Gastroesophageal sphincter (tissue), 4 donors: ENCODE measurements around the gene PTPN4. TPM values are rescaled to one million over a fixed set of nuclear protein-coding genes. Genes with fewer than 3 reads are reported as not detected.
"Not testable (repeated sequence)": the region's sequence is repeated elsewhere in the genome, so short reads cannot be mapped to it uniquely, and the experiment has no call there.

Experiments
- ATAC-seq: fragments of 150-250 bp; one replicate; pipeline ENCODE4 v1.9.1; 2016; ENCODE audit warnings: mild to moderate bottlenecking, moderate library complexity
- H3K27ac ChIP-seq, 4 donors: fragments of 200-600 bp; sonication (generic) in 3 of 4; 1 replicate in 3 of 4; 2 replicates in 1 of 4; pipeline ENCODE4 v1.5.1; 2016 to 2019
- H3K27me3 ChIP-seq: fragments of 200-600 bp; sonication (generic); one replicate; pipeline ENCODE4 v1.5.1; 2019
- H3K36me3 ChIP-seq, 2 donors: fragments of 200-600 bp; sonication (generic); one replicate each; pipeline ENCODE4 v1.5.1; 2019; ENCODE audit warnings: control low read depth in 1 of 2
- H3K4me1 ChIP-seq, 3 donors: fragments of 200-600 bp; sonication (generic); 1 replicate in 2 of 3; 2 replicates in 1 of 3; pipeline ENCODE4 v1.5.1; 2016 to 2019; ENCODE audit warnings: control low read depth in 2 of 3
- H3K4me3 ChIP-seq, 2 donors: fragments of 200-600 bp; sonication (generic); one replicate each; pipeline ENCODE4 v1.5.1; 2019; ENCODE audit warnings: mild to moderate bottlenecking in 1 of 2, moderate library complexity in 1 of 2
- H3K9me3 ChIP-seq, 3 donors: fragments of 200-600 bp; sonication (generic); one replicate each; pipeline ENCODE4 v1.5.1; 2017 to 2019; ENCODE audit warnings: control low read depth in 2 of 3
- CTCF ChIP-seq, 4 experiments: fragments of 200-600 bp in 2 of 4; fragments of 450-650 bp in 2 of 4; sonication (generic) in 1 of 4; IDR thresholded peaks; one replicate each; pipeline ENCODE4 v1.5.1; 2017 to 2019; ENCODE audit warnings: antibody characterized with exemption in 4 of 4, mild to moderate bottlenecking in 2 of 4, moderate library complexity in 2 of 4
- EP300 ChIP-seq: sonication (generic); formaldehyde crosslinking; IDR thresholded peaks from one replicate; pipeline ENCODE4 v1.6.1; 2017; ENCODE audit warnings: antibody characterized with exemption, mild to moderate bottlenecking
- POLR2A ChIP-seq, 2 donors: fragments of 450-650 bp; IDR thresholded peaks; one replicate each; pipeline ENCODE4 v1.6.1; 2017; ENCODE audit warnings: antibody characterized with exemption in 2 of 2, mild to moderate bottlenecking in 2 of 2, moderate library complexity in 1 of 2
- POLR2AphosphoS5 ChIP-seq: sonication (generic); formaldehyde crosslinking; IDR thresholded peaks from one replicate; pipeline ENCODE4 v1.6.1; 2017; ENCODE audit warnings: antibody characterized with exemption
- WGBS, 2 donors: methylation state at CpG; one replicate each; pipeline ENCODE4 v1.1.5; 2018; ENCODE audit warnings: low coverage in 1 of 2; 5-methylcytosine and 5-hydroxymethylcytosine counted together
- total RNA-seq, 4 donors: library from RNA; depleted of rRNA; stranded (reverse); fragments of >200 nt; gene quantifications; one replicate each; pipeline ENCODE4 v1.1.0, GENCODE V29; 2016

The PTPN4 gene
- total RNA-seq, 4 donors from 2014 or later: 15.6 to 50.1 (median 30.7) TPM

GRCh38 chr2:119801040-119801439 is 41.3 kb downstream of the PTPN4 start:
- WGBS, 2 donors: 88 to 93% methylated on average over 6 to 7 of the region's 7 CpGs
- Histone ChIP-seq H3K27me3 (no peaks in the 10 kb centered on the region), H3K4me1 (no peaks in the 10 kb centered on the region), H3K9me3 (no peaks in the 10 kb centered on the region), H3K4me3 (no peak overlapping the region), H3K36me3 (no peaks in the 10 kb centered on the region), H3K27ac (no peak overlapping the region)
- ATAC-seq: no peak
- no peak for TF ChIP-seq POLR2AphosphoS5
- no peak for TF ChIP-seq EP300
- TF ChIP-seq CTCF (IDR thresholded peaks at IDR 0.05): no peak
- no peak for TF ChIP-seq POLR2A (IDR thresholded peaks at IDR 0.05)

- H3K27me3 ChIP-seq, H3K4me3 ChIP-seq, H3K4me1 ChIP-seq, H3K27ac ChIP-seq, H3K9me3 ChIP-seq, ATAC-seq, H3K36me3 ChIP-seq: not testable (repeated sequence)
- WGBS, 2 donors: 89% methylated on average over 6 of the region's 10 CpGs; no CpG with 5 or more reads in 1 of the 2 donors
These were observed 42.3 kb downstream of the PTPN4 start for GRCh38 chr2:119801989-119802388.

- ATAC-seq: no peak
- H3K4me1 ChIP-seq: no peaks in the 10 kb centered on the region
- no peak for TF ChIP-seq POLR2AphosphoS5
- no peak for TF ChIP-seq CTCF (IDR thresholded peaks at IDR 0.05)
These were observed 43.4 kb downstream of the PTPN4 start for GRCh38 chr2:119803101-119803500.

GRCh38 chr2:119804409-119804808 is 44.7 kb downstream of the PTPN4 start:
- H3K36me3 ChIP-seq, H3K4me3 ChIP-seq, H3K27me3 ChIP-seq, H3K27ac ChIP-seq, ATAC-seq, H3K9me3 ChIP-seq: not testable (repeated sequence)
- H3K4me1 ChIP-seq: peaks cover 0 to 11% (median 3%) of the 10 kb centered on the region in 3 donors
- 80 to 98% methylated on average over 6 of the region's 6 CpGs for WGBS, 2 donors

More at GRCh38 chr2:119803101-119803500, 43.4 kb downstream of the PTPN4 start:
- WGBS, 2 donors: 90 to 92% methylated on average over 2 of the region's 2 CpGs
- Histone ChIP-seq H3K4me3 (no peak overlapping the region), H3K27me3 (no peaks in the 10 kb centered on the region), H3K27ac (no peak overlapping the region), H3K36me3 (no peaks in the 10 kb centered on the region), H3K9me3 (no peaks in the 10 kb centered on the region)

GRCh38 chr2:119808516-119809147 is 48.9 kb downstream of the PTPN4 start:
- Histone ChIP-seq H3K27ac (no peak overlapping the region), H3K36me3 (peaks cover 0 to 4% of the 10 kb centered on the region in 2 donors), H3K4me3 (no peak overlapping the region), H3K9me3 (no peaks in the 10 kb centered on the region), H3K27me3 (no peaks in the 10 kb centered on the region), H3K4me1 (peaks cover 0 to 20% (median 3%) of the 10 kb centered on the region in 3 donors)
- WGBS, 2 donors: 49 to 54% methylated on average over 2 to 3 of the region's 3 CpGs
- TF ChIP-seq EP300: no peak
- TF ChIP-seq POLR2AphosphoS5: no peak
- TF ChIP-seq CTCF (IDR thresholded peaks at IDR 0.05): no peak
- TF ChIP-seq POLR2A (IDR thresholded peaks at IDR 0.05): no peak
- ATAC-seq: no peak

GRCh38 chr2:119809339-119810048 is 49.8 kb downstream of the PTPN4 start:
- peak overlapping the region in 1 of 4 donors; percentile 53 for H3K27ac ChIP-seq

More at GRCh38 chr2:119809339-119810048, 49.8 kb downstream of the PTPN4 start:
- ATAC-seq: peak; percentile 77
- TF ChIP-seq POLR2AphosphoS5: peak; percentile 26
- TF ChIP-seq EP300: no peak
- Histone ChIP-seq H3K36me3 (peaks cover 0 to 4% of the 10 kb centered on the region in 2 donors), H3K9me3 (no peaks in the 10 kb centered on the region), H3K4me1 (peaks cover 0 to 20% (median 3%) of the 10 kb centered on the region in 3 donors), H3K4me3 (no peak overlapping the region), H3K27me3 (no peaks in the 10 kb centered on the region)
- 6 to 7% methylated on average over 6 of the region's 6 CpGs for WGBS, 2 donors
